Measurements from ENCODE around the gene SLC38A2.

Gene SLC38A2

DNA sequence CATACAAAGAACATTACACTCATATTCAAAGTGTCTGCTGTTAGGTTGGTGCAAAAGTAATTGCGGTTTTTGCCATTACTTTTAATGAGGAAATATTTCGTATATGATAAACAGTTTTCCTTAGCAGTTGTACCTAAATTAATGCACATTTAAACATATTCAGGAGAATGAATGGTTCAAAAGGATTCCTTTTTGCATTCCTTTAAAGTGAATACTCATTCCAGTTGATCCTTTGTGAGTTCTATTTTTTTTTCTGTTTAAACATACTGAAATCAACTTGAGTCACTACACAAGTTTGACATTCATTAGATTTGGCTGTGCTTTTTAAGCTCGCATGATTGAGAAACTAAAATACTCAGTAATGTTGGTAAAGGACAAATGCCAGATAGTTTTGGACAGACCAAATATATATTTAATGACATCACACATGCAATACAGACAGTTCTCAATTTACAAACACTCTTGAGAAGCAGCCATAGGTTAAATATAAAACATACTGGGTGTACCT lies 13.8 kb upstream of the SLC38A2 start:
- peaks cover 73% of the 10 kb centered on the region for H3K4me1 Mint-ChIP-seq (ENCODE audit: low read depth)
- no peak overlapping the region for H3K27ac Mint-ChIP-seq

DNA sequence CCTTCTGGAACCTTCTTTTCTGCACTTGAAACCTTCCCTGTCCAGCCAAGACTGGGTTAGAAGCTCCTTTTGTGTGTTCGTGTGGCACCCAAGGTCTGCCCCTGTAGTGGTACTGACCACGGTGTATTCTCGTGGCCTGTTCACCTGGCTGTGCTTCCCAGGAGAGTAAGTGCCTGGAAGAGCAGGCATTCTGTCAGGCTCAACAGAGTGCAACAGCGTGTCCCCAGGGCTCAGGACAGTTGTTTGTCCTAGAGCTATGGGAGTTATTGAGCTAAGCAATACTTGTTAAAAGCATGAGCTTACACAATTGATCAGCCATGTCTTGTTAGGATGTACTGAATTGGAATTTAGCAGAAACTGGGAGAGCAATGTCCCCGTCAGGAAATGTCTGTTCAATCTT lies 12.9 kb upstream of the SLC38A2 start:
- H3K27ac Mint-ChIP-seq = no peak overlapping the region
- H3K27me3 Mint-ChIP-seq = no peaks in the 10 kb centered on the region

More for the DNA sequence above, 13.8 kb upstream of the SLC38A2 start:
- H3K27me3 Mint-ChIP-seq = no peaks in the 10 kb centered on the region
- no peaks in the 10 kb centered on the region for H3K9me3 Mint-ChIP-seq
- H3K36me3 Mint-ChIP-seq (ENCODE audit: low read depth) = peaks cover 16% of the 10 kb centered on the region
- no peak overlapping the region for H3K4me3 Mint-ChIP-seq
- no peak for DNase-seq

GRCh38 chr12:46384451-46385309 lies 12.1 kb upstream of the SLC38A2 start:
- peaks cover 9% of the 10 kb centered on the region for H3K36me3 Mint-ChIP-seq (ENCODE audit: low read depth)
- no peaks in the 10 kb centered on the region for H3K27me3 Mint-ChIP-seq
- H3K4me1 Mint-ChIP-seq (ENCODE audit: low read depth) = peaks cover 56% of the 10 kb centered on the region
- peak overlapping the region; percentile 96 for H3K27ac Mint-ChIP-seq
- peak overlapping the region; percentile 85 for H3K4me3 Mint-ChIP-seq
- DNase-seq = no peak
- H3K9me3 Mint-ChIP-seq = peaks cover 2% of the 10 kb centered on the region

More for the DNA sequence above, 12.9 kb upstream of the SLC38A2 start:
- Mint-ChIP-seq H3K4me1 (ENCODE audit: low read depth) (peaks cover 63% of the 10 kb centered on the region), H3K36me3 (ENCODE audit: low read depth) (peaks cover 10% of the 10 kb centered on the region), H3K4me3 (no peak overlapping the region), H3K9me3 (no peaks in the 10 kb centered on the region)
- DNase-seq = no peak

GRCh38 chr12:46383654-46384450 lies 11.3 kb upstream of the SLC38A2 start:
- peaks cover 2% of the 10 kb centered on the region for H3K9me3 Mint-ChIP-seq
- DNase-seq = peak; percentile 82
- H3K4me3 Mint-ChIP-seq = peak overlapping the region; percentile 85
- H3K27me3 Mint-ChIP-seq = no peaks in the 10 kb centered on the region
- peaks cover 50% of the 10 kb centered on the region for H3K4me1 Mint-ChIP-seq (ENCODE audit: low read depth)
- peak overlapping the region; percentile 96 for H3K27ac Mint-ChIP-seq
- peaks cover 9% of the 10 kb centered on the region for H3K36me3 Mint-ChIP-seq (ENCODE audit: low read depth)

GRCh38 chr12:46382964-46383653 lies 10.5 kb upstream of the SLC38A2 start:
- peaks cover 2% of the 10 kb centered on the region for H3K9me3 Mint-ChIP-seq
- peak overlapping the region; percentile 85 for H3K4me3 Mint-ChIP-seq
- DNase-seq = peak; percentile 95
- H3K36me3 Mint-ChIP-seq (ENCODE audit: low read depth) = peaks cover 6% of the 10 kb centered on the region
- H3K27me3 Mint-ChIP-seq = no peaks in the 10 kb centered on the region
- H3K4me1 Mint-ChIP-seq (ENCODE audit: low read depth) = peaks cover 50% of the 10 kb centered on the region
- H3K27ac Mint-ChIP-seq = peak overlapping the region; percentile 96

DNA sequence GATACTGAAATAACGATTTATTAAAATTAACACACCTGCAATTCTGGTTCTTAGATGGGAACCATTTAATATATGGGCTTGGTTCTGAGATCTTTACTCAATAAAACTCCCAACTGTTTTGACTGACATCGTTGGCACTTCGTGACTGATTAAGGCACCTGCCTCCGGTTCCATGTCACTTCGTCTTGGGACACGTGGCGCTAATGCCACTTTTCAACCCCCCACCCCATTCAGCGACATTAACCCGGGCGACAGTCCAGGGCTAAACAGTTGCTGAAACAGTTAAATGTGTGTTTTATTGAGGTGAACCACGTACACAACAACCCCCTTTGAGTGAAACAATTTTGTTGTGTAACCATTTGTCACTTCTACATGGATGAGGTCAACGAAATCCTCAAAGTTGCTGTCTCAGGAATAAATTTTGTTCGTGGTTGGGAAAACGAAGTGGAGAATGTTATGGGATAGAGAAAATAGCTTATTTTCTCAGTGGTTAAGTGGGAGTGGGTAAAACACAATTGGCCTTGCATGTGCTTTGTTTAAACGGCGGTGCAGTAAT lies 9.9 kb upstream of the SLC38A2 start:
- no peak for DNase-seq
- peaks cover 2% of the 10 kb centered on the region for H3K9me3 Mint-ChIP-seq
- peaks cover 6% of the 10 kb centered on the region for H3K36me3 Mint-ChIP-seq (ENCODE audit: low read depth)
- H3K4me3 Mint-ChIP-seq = peak overlapping the region; percentile 85
- peaks cover 50% of the 10 kb centered on the region for H3K4me1 Mint-ChIP-seq (ENCODE audit: low read depth)
- H3K27me3 Mint-ChIP-seq = no peaks in the 10 kb centered on the region
- H3K27ac Mint-ChIP-seq = peak overlapping the region; percentile 96

DNA sequence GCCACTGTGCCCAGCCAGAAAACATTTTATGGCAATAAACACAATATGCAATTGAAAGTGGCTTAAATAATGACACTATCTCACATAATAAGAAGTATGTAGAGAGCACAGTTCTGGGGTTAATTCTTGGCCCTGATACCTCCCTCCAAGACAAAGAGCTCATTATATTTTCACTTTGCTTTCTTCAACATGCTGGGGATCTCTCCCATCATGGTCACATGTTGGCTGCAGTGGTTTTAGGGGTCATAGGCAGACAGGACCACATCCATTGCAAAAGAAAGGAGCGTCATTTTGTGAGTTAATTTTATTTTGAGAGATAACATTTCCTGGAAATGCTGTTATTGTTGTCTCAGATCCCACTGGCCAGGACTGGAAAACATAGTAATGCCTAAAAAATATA lies 8.3 kb upstream of the SLC38A2 start:
- peaks cover 46% of the 10 kb centered on the region for H3K4me1 Mint-ChIP-seq (ENCODE audit: low read depth)
- H3K4me3 Mint-ChIP-seq = no peak overlapping the region
- H3K36me3 Mint-ChIP-seq (ENCODE audit: low read depth) = peaks cover 6% of the 10 kb centered on the region
- no peak for DNase-seq
- no peaks in the 10 kb centered on the region for H3K27me3 Mint-ChIP-seq
- no peak overlapping the region for H3K27ac Mint-ChIP-seq
- peaks cover 2% of the 10 kb centered on the region for H3K9me3 Mint-ChIP-seq

GRCh38 chr12:46380022-46380796 lies 7.6 kb upstream of the SLC38A2 start:
- no peak overlapping the region for H3K4me3 Mint-ChIP-seq

DNA sequence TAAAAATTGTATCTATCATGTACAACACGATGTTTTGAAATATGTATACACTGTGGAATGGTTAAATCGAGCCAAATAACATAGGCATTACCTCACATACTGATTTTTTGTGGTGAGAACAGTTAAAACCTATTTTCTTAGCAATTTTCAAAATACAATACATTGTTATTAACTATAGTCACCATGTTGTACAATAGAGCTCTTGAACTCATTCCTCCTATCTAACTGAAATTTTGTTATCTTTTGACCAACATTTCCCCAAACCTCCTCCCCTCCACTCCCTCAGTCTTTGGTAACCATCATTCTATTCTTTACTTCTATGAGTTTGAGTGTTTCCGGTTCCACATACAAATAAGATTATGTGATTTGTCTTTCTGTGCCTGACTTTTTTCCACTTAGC lies 6.8 kb upstream of the SLC38A2 start:
- Mint-ChIP-seq H3K4me1 (ENCODE audit: low read depth) (peaks cover 45% of the 10 kb centered on the region), H3K27me3 (no peaks in the 10 kb centered on the region), H3K4me3 (no peak overlapping the region), H3K9me3 (peaks cover 2% of the 10 kb centered on the region), H3K27ac (no peak overlapping the region), H3K36me3 (ENCODE audit: low read depth) (peaks cover 6% of the 10 kb centered on the region)
- no peak for DNase-seq

More at GRCh38 chr12:46380022-46380796, 7.6 kb upstream of the SLC38A2 start:
- Mint-ChIP-seq H3K27me3 (no peaks in the 10 kb centered on the region), H3K4me1 (ENCODE audit: low read depth) (peaks cover 43% of the 10 kb centered on the region), H3K9me3 (peaks cover 2% of the 10 kb centered on the region), H3K36me3 (ENCODE audit: low read depth) (peaks cover 6% of the 10 kb centered on the region), H3K27ac (no peak overlapping the region)
- DNase-seq = no peak

GRCh38 chr12:46378530-46378929 lies 6.0 kb upstream of the SLC38A2 start:
- DNase-seq = no peak
- Mint-ChIP-seq H3K27ac (no peak overlapping the region), H3K4me1 (ENCODE audit: low read depth) (peaks cover 48% of the 10 kb centered on the region), H3K9me3 (peaks cover 2% of the 10 kb centered on the region), H3K36me3 (ENCODE audit: low read depth) (peaks cover 3% of the 10 kb centered on the region), H3K4me3 (no peak overlapping the region), H3K27me3 (no peaks in the 10 kb centered on the region)

DNA sequence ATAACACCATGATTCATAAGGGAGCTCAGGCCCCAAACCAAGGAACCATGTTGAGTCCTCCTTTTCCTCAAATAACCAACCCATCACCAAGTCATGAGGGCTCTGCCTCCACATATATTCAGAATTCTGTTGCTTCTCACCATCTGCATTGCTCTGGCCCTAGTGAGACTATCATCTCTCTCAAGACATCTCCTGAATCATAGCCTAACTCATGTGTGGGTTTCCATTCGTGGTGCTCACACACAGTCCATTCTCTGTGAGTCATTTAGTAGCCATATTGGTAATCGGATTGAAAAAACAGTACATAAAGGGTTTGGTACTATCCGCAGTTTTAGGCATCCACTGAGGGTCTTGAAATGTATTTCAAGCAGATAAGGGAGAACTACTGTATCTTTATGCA lies 5.1 kb upstream of the SLC38A2 start:
- Mint-ChIP-seq H3K4me3 (no peak overlapping the region), H3K4me1 (ENCODE audit: low read depth) (peaks cover 48% of the 10 kb centered on the region)

DNA sequence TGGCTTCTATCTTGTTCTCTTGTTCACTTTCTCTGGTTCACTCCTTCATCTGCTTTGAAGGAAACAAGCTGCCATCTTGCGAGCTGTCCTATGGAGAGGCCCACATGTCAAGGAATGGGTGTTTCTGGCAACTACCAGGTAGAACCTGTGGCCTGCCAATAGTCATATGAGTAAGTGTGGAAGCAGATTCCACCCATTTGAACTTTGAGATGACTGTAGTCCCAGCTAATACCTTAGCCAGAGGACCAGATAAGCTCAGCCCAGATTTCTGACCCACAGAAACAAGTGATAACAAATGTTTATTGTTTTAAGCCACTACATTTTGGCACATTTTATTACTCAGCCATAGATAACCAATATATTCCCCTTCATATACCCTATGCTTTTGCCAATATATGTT lies 4.0 kb upstream of the SLC38A2 start:
- peaks cover 10% of the 10 kb centered on the region for H3K36me3 Mint-ChIP-seq (ENCODE audit: low read depth)
- H3K4me3 Mint-ChIP-seq = no peak overlapping the region
- peaks cover 2% of the 10 kb centered on the region for H3K9me3 Mint-ChIP-seq
- H3K4me1 Mint-ChIP-seq (ENCODE audit: low read depth) = peaks cover 38% of the 10 kb centered on the region
- DNase-seq = no peak
- no peak overlapping the region for H3K27ac Mint-ChIP-seq
- no peaks in the 10 kb centered on the region for H3K27me3 Mint-ChIP-seq

More for the DNA sequence above, 5.1 kb upstream of the SLC38A2 start:
- DNase-seq = no peak
- H3K36me3 Mint-ChIP-seq (ENCODE audit: low read depth) = peaks cover 3% of the 10 kb centered on the region
- H3K9me3 Mint-ChIP-seq = peaks cover 2% of the 10 kb centered on the region
- H3K27me3 Mint-ChIP-seq = no peaks in the 10 kb centered on the region
- peak overlapping the region; percentile 78 for H3K27ac Mint-ChIP-seq

DNA sequence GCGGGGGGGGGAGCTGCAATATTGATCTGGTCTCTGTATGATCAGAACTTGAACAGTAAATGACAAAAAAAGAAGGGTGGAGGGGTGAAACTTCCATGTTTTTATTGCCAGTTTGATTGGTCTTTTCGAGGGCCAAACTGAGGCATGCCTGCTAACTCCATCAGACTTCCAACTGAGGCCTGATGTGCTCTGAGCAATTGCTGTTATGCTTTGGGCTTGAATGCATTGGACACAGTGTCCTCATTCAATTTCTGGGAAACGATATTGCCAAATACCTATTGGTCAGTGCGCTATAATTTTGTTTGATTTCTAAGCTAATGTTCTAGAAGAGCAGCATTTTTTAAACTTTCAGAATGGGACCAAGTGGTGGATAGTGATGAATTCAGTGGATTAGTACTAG lies 2.1 kb upstream of the SLC38A2 start:
- Mint-ChIP-seq H3K9me3 (no peaks in the 10 kb centered on the region), H3K36me3 (ENCODE audit: low read depth) (peaks cover 29% of the 10 kb centered on the region), H3K27ac (no peak overlapping the region), H3K4me1 (ENCODE audit: low read depth) (peaks cover 51% of the 10 kb centered on the region), H3K4me3 (no peak overlapping the region), H3K27me3 (peaks cover 4% of the 10 kb centered on the region)
- DNase-seq = no peak

Measured in activated T-cell treated with anti-CD3 and anti-CD28 coated beads, Interleukin-2, amount 50 U/mL, for 24 hours (primary cell).